Measurements from ENCODE around the gene ATRIP.
"Not testable (repeated sequence)": the region's sequence is repeated elsewhere in the genome, so short reads cannot be mapped to it uniquely, and the experiment has no call there.

ATRIP gene

GRCh38 chr3:48446425-48447193 is at the start of gene ATRIP:
Gene ATRIP, plus strand, starts transcription at chr3:48446737. Its CDS starts 109 bp downstream, at chr3:48446846.
- Mint-ChIP-seq H3K27me3 (no peaks in the 10 kb centered on the region), H3K36me3 (ENCODE audit: low read depth) (peaks cover 49% of the 10 kb centered on the region), H3K4me3 (peak within 1 kb of the TSS; percentile 94), H3K9me3 (no peaks in the 10 kb centered on the region), H3K27ac (peak within 1 kb of the TSS; percentile 88), H3K4me1 (peaks cover 44% of the 10 kb centered on the region)
- ATAC-seq (peak; percentile 96), DNase-seq (peak; percentile 90)

- no peaks in the 10 kb centered on the region for H3K9me3 Mint-ChIP-seq
- peaks cover 6% of the 10 kb centered on the region for H3K4me1 Mint-ChIP-seq
- ATAC-seq (no peak), DNase-seq (no peak)
- H3K27ac Mint-ChIP-seq, result no peak overlapping the region
- H3K27me3 Mint-ChIP-seq, result peaks cover 6% of the 10 kb centered on the region
- no peak overlapping the region for H3K4me3 Mint-ChIP-seq
- H3K36me3 Mint-ChIP-seq (ENCODE audit: low read depth), result no peaks in the 10 kb centered on the region
These were observed 48.5 kb upstream of the ATRIP start for GRCh38 chr3:48397767-48398681.

GRCh38 chr3:48398701-48399386 is 47.7 kb upstream of the ATRIP start:
- no peak overlapping the region for H3K4me3 Mint-ChIP-seq
- no peak overlapping the region for H3K27ac Mint-ChIP-seq
- H3K9me3 Mint-ChIP-seq, result no peaks in the 10 kb centered on the region
- peaks cover 3% of the 10 kb centered on the region for H3K27me3 Mint-ChIP-seq
- H3K4me1 Mint-ChIP-seq, result peaks cover 6% of the 10 kb centered on the region
- no peak for ATAC-seq
- H3K36me3 Mint-ChIP-seq (ENCODE audit: low read depth), result no peaks in the 10 kb centered on the region
- no peak for DNase-seq

- Mint-ChIP-seq H3K27me3 (peaks cover 3% of the 10 kb centered on the region), H3K36me3 (ENCODE audit: low read depth) (no peaks in the 10 kb centered on the region), H3K9me3 (no peaks in the 10 kb centered on the region), H3K4me3 (no peak overlapping the region), H3K27ac (no peak overlapping the region), H3K4me1 (peaks cover 2% of the 10 kb centered on the region)
- ATAC-seq (no peak), DNase-seq (no peak)
These were observed 47.0 kb upstream of the ATRIP start for GRCh38 chr3:48399387-48400172.

- H3K9me3 Mint-ChIP-seq, result no peaks in the 10 kb centered on the region
- ATAC-seq (peak; percentile 68), DNase-seq (peak; percentile 57)
- no peaks in the 10 kb centered on the region for H3K36me3 Mint-ChIP-seq (ENCODE audit: low read depth)
- H3K4me1 Mint-ChIP-seq, result no peaks in the 10 kb centered on the region
- H3K4me3 Mint-ChIP-seq, result no peak overlapping the region
- no peak overlapping the region for H3K27ac Mint-ChIP-seq
- peaks cover 3% of the 10 kb centered on the region for H3K27me3 Mint-ChIP-seq
These were observed 45.6 kb upstream of the ATRIP start for GRCh38 chr3:48400824-48401433.

- not testable (repeated sequence) for H3K27me3 Mint-ChIP-seq; H3K36me3 Mint-ChIP-seq (ENCODE audit: low read depth); H3K27ac Mint-ChIP-seq; H3K4me3 Mint-ChIP-seq; H3K4me1 Mint-ChIP-seq; DNase-seq; H3K9me3 Mint-ChIP-seq; ATAC-seq
These were observed 45.1 kb upstream of the ATRIP start for GRCh38 chr3:48401434-48401901.

- DNase-seq, result no peak
- Mint-ChIP-seq H3K4me3 (no peak overlapping the region), H3K9me3 (no peaks in the 10 kb centered on the region), H3K27me3 (peaks cover 3% of the 10 kb centered on the region), H3K4me1 (no peaks in the 10 kb centered on the region), H3K36me3 (ENCODE audit: low read depth) (no peaks in the 10 kb centered on the region), H3K27ac (no peak overlapping the region)
- ATAC-seq, result no peak
These were observed 44.2 kb upstream of the ATRIP start for GRCh38 chr3:48402281-48402732.

GRCh38 chr3:48402907-48403306 is 43.6 kb upstream of the ATRIP start:
- Mint-ChIP-seq H3K27ac (no peak overlapping the region), H3K36me3 (ENCODE audit: low read depth) (no peaks in the 10 kb centered on the region), H3K27me3 (no peaks in the 10 kb centered on the region), H3K9me3 (no peaks in the 10 kb centered on the region), H3K4me1 (no peaks in the 10 kb centered on the region), H3K4me3 (no peak overlapping the region)
- ATAC-seq (no peak), DNase-seq (no peak)

- Mint-ChIP-seq H3K36me3 (ENCODE audit: low read depth) (no peaks in the 10 kb centered on the region), H3K4me3 (no peak overlapping the region), H3K27me3 (no peaks in the 10 kb centered on the region), H3K27ac (no peak overlapping the region), H3K9me3 (no peaks in the 10 kb centered on the region), H3K4me1 (no peaks in the 10 kb centered on the region)
- DNase-seq, result no peak
- no peak for ATAC-seq
These were observed 42.8 kb upstream of the ATRIP start for GRCh38 chr3:48403533-48404439.

- no peak overlapping the region for H3K4me3 Mint-ChIP-seq
These were observed 41.8 kb upstream of the ATRIP start for GRCh38 chr3:48404440-48405342.

GRCh38 chr3:48405343-48405881 is 41.1 kb upstream of the ATRIP start:
- H3K36me3 Mint-ChIP-seq (ENCODE audit: low read depth), result no peaks in the 10 kb centered on the region
- H3K4me3 Mint-ChIP-seq, result no peak overlapping the region
- no peaks in the 10 kb centered on the region for H3K27me3 Mint-ChIP-seq
- ATAC-seq (no peak), DNase-seq (no peak)
- no peaks in the 10 kb centered on the region for H3K4me1 Mint-ChIP-seq
- no peaks in the 10 kb centered on the region for H3K9me3 Mint-ChIP-seq
- no peak overlapping the region for H3K27ac Mint-ChIP-seq

More at GRCh38 chr3:48404440-48405342, 41.8 kb upstream of the ATRIP start:
- DNase-seq, result no peak
- ATAC-seq, result no peak
- no peaks in the 10 kb centered on the region for H3K9me3 Mint-ChIP-seq
- no peaks in the 10 kb centered on the region for H3K4me1 Mint-ChIP-seq
- H3K27ac Mint-ChIP-seq, result no peak overlapping the region
- no peaks in the 10 kb centered on the region for H3K27me3 Mint-ChIP-seq
- H3K36me3 Mint-ChIP-seq (ENCODE audit: low read depth), result no peaks in the 10 kb centered on the region

GRCh38 chr3:48405971-48406370 is 40.6 kb upstream of the ATRIP start:
- DNase-seq (no peak), ATAC-seq (no peak)
- Mint-ChIP-seq H3K27me3 (no peaks in the 10 kb centered on the region), H3K4me3 (no peak overlapping the region), H3K4me1 (no peaks in the 10 kb centered on the region), H3K27ac (no peak overlapping the region), H3K9me3 (no peaks in the 10 kb centered on the region), H3K36me3 (ENCODE audit: low read depth) (no peaks in the 10 kb centered on the region)
